ENCODE results near the gene F2RL3.
A peak's percentile ranks its signal among the peaks of the same experiment; 100 is the strongest.

The F2RL3 gene

GRCh38 chr19:16898361-16899015 lies 9.7 kb downstream of the F2RL3 start:
- no peaks in the 10 kb centered on the region for H3K36me3 ChIP-seq (ENCODE audit: insufficient read depth)
- no peak overlapping the region for H3K9ac ChIP-seq
- peaks cover 7% of the 10 kb centered on the region; the same call in 1 of the 2 replicates for H3K27me3 ChIP-seq (ENCODE audit: insufficient read depth, low read depth)
- TF ChIP-seq CTCF (conservative IDR thresholded peaks at IDR 0.05; ENCODE audit: low read depth, low read length) = no peak
- H3K4me2 ChIP-seq = no peak overlapping the region
- no peaks in the 10 kb centered on the region for H4K20me1 ChIP-seq (ENCODE audit: insufficient read depth)
- H3K27ac ChIP-seq = no peak overlapping the region
- no peak overlapping the region for H3K4me3 ChIP-seq (IDR thresholded peaks at IDR 0.05; ENCODE audit: insufficient read depth, low read depth, low read length)
- peaks cover 21% of the 10 kb centered on the region for H3K4me1 ChIP-seq (ENCODE audit: low read depth, poor library complexity, severe bottlenecking)
- H3K79me2 ChIP-seq (ENCODE audit: insufficient read depth, low read depth) = no peaks in the 10 kb centered on the region
- no peak overlapping the region for H2AFZ ChIP-seq (ENCODE audit: low read depth)

- Histone ChIP-seq H3K9ac (no peak overlapping the region), H3K4me1 (ENCODE audit: low read depth, poor library complexity, severe bottlenecking) (peaks cover 10% of the 10 kb centered on the region), H3K27me3 (ENCODE audit: insufficient read depth, low read depth) (peaks cover 7% of the 10 kb centered on the region; the same call in 1 of the 2 replicates), H3K79me2 (ENCODE audit: insufficient read depth, low read depth) (no peaks in the 10 kb centered on the region), H3K27ac (no peak overlapping the region), H3K4me3 (IDR thresholded peaks at IDR 0.05; ENCODE audit: insufficient read depth, low read depth, low read length) (no peak overlapping the region), H2AFZ (ENCODE audit: low read depth) (no peak overlapping the region), H4K20me1 (ENCODE audit: insufficient read depth) (no peaks in the 10 kb centered on the region), H3K36me3 (ENCODE audit: insufficient read depth) (no peaks in the 10 kb centered on the region), H3K4me2 (no peak overlapping the region)
- TF ChIP-seq CTCF (conservative IDR thresholded peaks at IDR 0.05; ENCODE audit: low read depth, low read length) = peak; percentile 67
Observed at GRCh38 chr19:16899566-16900075, 10.8 kb downstream of the F2RL3 start.

GRCh38 chr19:16901491-16902175 lies 12.8 kb downstream of the F2RL3 start:
- no peak overlapping the region for H3K4me3 ChIP-seq (IDR thresholded peaks at IDR 0.05; ENCODE audit: insufficient read depth, low read depth, low read length)
- peaks cover 3% of the 10 kb centered on the region for H3K4me1 ChIP-seq (ENCODE audit: low read depth, poor library complexity, severe bottlenecking)
- H3K79me2 ChIP-seq (ENCODE audit: insufficient read depth, low read depth) = no peaks in the 10 kb centered on the region
- no peaks in the 10 kb centered on the region for H4K20me1 ChIP-seq (ENCODE audit: insufficient read depth)
- H3K4me2 ChIP-seq = no peak overlapping the region
- H3K9ac ChIP-seq = no peak overlapping the region
- no peak overlapping the region for H2AFZ ChIP-seq (ENCODE audit: low read depth)
- no peaks in the 10 kb centered on the region for H3K36me3 ChIP-seq (ENCODE audit: insufficient read depth)
- no peak for TF ChIP-seq CTCF (conservative IDR thresholded peaks at IDR 0.05; ENCODE audit: low read depth, low read length)
- H3K27me3 ChIP-seq (ENCODE audit: insufficient read depth, low read depth) = peaks cover 11% of the 10 kb centered on the region; the same call in 1 of the 2 replicates
- no peak overlapping the region for H3K27ac ChIP-seq

GRCh38 chr19:16902545-16902944 lies 13.7 kb downstream of the F2RL3 start:
- no peaks in the 10 kb centered on the region for H3K36me3 ChIP-seq (ENCODE audit: insufficient read depth)

More at GRCh38 chr19:16902545-16902944, 13.7 kb downstream of the F2RL3 start:
- no peak overlapping the region for H2AFZ ChIP-seq (ENCODE audit: low read depth)
- TF ChIP-seq CTCF (conservative IDR thresholded peaks at IDR 0.05; ENCODE audit: low read depth, low read length) = no peak
- no peak overlapping the region for H3K4me2 ChIP-seq
- H3K4me1 ChIP-seq (ENCODE audit: low read depth, poor library complexity, severe bottlenecking) = peaks cover 3% of the 10 kb centered on the region
- H4K20me1 ChIP-seq (ENCODE audit: insufficient read depth) = no peaks in the 10 kb centered on the region
- H3K79me2 ChIP-seq (ENCODE audit: insufficient read depth, low read depth) = no peaks in the 10 kb centered on the region
- H3K4me3 ChIP-seq (IDR thresholded peaks at IDR 0.05; ENCODE audit: insufficient read depth, low read depth, low read length) = no peak overlapping the region
- no peak overlapping the region for H3K9ac ChIP-seq
- H3K27me3 ChIP-seq (ENCODE audit: insufficient read depth, low read depth) = peaks cover 11% of the 10 kb centered on the region; the same call in 1 of the 2 replicates
- no peak overlapping the region for H3K27ac ChIP-seq
